Measurements from ENCODE around the gene MAP3K5.
A peak's percentile ranks its signal among the peaks of the same experiment; 100 is the strongest.
"Not testable (repeated sequence)": the region's sequence is repeated elsewhere in the genome, so short reads cannot be mapped to it uniquely, and the experiment has no call there.

MAP3K5 gene

GRCh38 chr6:136791296-136792094 lies 782 bp downstream of the MAP3K5 start:
- DNase-seq (ENCODE audit: extremely low read depth in 1 of 2, low read depth in 1 of 2): peak in 1 of 2 donors; percentile 3

- no peak for DNase-seq (ENCODE audit: extremely low read depth in 1 of 2, low read depth in 1 of 2)
Observed at GRCh38 chr6:136790411-136791295, 1.6 kb downstream of the MAP3K5 start.

DNA sequence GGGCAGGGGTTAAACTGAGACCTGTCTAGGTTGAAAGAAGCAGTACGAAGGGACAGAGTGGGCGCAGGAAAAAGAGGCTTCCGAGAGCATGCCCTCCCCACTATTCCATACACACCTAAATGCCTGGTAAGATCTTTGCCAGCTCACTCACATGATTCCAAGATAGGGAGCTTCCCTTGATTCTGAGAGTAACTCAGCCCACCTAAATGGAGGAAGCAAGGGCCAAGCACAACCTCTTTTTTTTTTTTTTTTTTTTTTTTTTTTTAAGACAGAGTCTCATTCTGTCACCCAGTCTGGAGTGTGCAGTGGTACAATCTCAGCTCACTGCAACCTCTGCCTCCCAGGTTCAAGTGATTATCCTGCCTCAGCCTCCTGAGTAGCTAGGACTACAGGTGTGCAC lies 2.8 kb downstream of the MAP3K5 start:
- DNase-seq (ENCODE audit: extremely low read depth in 1 of 2, low read depth in 1 of 2): not testable (repeated sequence)

DNA sequence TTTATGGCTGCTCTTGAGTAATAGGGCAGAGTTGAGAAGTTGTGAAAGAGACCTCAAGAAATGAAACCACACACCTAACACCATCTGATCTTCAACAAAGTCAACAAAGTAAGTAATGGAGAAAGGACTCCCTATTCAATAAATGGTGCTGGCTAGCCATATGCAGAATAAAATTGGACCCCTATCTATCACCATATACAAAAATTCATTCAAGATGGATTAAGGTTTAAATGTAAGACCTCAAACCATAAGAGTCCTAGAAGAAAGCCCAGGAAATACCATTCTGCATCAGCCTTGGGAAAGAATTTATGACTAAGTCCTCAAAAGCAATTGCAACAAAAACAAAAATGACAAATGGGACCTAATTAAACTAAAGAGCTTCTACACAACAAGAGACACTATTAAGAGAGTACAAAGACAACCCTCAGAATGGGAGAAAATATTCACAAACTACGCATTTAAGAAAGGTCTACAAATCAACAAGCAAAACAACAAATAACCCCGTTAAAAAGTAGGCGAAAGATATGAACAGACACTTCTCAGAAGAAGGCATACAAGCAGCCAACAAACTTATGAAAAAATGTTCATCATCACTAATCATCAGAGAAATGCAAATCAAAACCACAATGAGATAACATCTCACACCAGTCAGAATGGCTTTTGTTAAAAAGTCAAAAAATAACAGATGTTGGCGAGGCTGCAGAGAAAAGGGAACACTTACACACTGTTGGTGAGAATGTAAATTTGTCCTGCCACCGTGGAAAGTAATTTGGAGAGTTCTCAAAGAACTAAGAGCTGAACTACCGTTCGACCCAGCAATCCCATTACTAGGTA lies 4.0 kb downstream of the MAP3K5 start:
- DNase-seq (ENCODE audit: extremely low read depth in 1 of 2, low read depth in 1 of 2): no peak

GRCh38 chr6:136787726-136788068 lies 4.6 kb downstream of the MAP3K5 start:
- DNase-seq (ENCODE audit: extremely low read depth in 1 of 2, low read depth in 1 of 2): no peak

GRCh38 chr6:136786658-136787057 lies 5.6 kb downstream of the MAP3K5 start:
- no peak for DNase-seq (ENCODE audit: extremely low read depth in 1 of 2, low read depth in 1 of 2)

DNA sequence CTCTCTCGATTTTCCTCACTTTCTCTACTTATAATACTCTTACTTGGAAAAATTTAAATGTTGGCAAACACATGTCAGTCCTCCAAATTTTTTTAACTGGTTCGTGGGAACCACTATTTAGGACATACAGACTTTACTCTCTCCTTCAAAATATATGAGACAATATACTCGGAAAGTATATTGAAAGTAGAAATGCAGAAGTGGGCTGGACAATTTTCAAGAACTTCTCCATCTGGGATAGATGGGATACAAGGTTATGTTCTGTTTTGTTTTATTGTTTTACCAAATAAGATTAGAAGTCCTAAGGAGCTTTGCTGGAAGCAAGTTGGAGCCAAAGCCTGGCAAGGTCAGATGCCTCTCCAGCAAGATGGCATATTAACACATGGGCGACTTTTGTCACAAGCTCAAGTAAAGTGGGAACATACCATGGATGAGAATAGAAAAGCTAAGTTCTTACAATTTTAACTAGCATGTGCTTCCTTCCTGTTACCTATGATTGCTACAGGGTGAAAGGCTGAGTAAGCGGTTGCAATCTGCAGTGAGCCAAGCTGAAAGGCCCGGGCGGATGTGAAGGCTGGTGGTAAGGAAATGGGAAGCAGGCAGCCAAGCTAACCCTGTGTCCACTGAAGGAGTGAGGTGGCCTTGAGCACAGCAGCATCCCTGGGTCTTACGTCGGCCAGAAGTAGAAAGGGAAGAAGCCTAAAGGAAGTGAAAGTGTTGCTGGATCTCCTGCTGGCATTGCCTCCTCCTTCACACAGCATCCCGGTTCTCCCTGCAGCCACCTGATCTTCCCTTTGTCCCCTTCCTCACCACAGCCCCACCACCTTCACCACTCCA lies 7.1 kb downstream of the MAP3K5 start:
- no peak for DNase-seq (ENCODE audit: extremely low read depth in 1 of 2, low read depth in 1 of 2)

- DNase-seq (ENCODE audit: extremely low read depth in 1 of 2, low read depth in 1 of 2): no peak
Observed at GRCh38 chr6:136784271-136784664, 8.0 kb downstream of the MAP3K5 start.

GRCh38 chr6:136783495-136784270 lies 8.6 kb downstream of the MAP3K5 start:
- no peak for DNase-seq (ENCODE audit: extremely low read depth in 1 of 2, low read depth in 1 of 2)

GRCh38 chr6:136783021-136783420 lies 9.3 kb downstream of the MAP3K5 start:
- DNase-seq (ENCODE audit: extremely low read depth in 1 of 2, low read depth in 1 of 2): no peak

GRCh38 chr6:136782021-136782770 lies 10.1 kb downstream of the MAP3K5 start:
- no peak for DNase-seq (ENCODE audit: extremely low read depth in 1 of 2, low read depth in 1 of 2)

- no peak for DNase-seq (ENCODE audit: extremely low read depth in 1 of 2, low read depth in 1 of 2)
Observed at GRCh38 chr6:136780972-136781371, 11.3 kb downstream of the MAP3K5 start.

DNA sequence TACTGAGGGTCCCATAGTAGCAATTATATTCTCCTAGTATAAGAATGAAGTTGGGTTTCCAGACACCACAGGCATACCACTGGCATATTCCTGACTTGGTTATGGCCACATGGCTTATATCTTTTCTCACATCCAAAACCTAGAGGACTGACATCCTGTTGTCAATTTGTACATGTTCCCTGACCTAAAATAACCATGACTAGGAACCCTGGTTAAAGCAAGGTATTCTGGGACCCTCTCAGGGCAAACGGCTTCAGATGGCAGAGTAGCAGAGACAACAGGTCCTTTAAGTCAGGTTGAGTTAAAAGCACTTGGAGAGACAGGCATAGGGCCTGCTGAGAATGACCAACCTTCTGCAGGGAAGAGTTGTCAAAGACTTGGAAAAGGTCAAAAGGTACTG lies 12.6 kb downstream of the MAP3K5 start:
- DNase-seq (ENCODE audit: extremely low read depth in 1 of 2, low read depth in 1 of 2): no peak

- DNase-seq (ENCODE audit: extremely low read depth in 1 of 2, low read depth in 1 of 2): no peak
Observed at GRCh38 chr6:136777651-136778050, 14.6 kb downstream of the MAP3K5 start.

DNA sequence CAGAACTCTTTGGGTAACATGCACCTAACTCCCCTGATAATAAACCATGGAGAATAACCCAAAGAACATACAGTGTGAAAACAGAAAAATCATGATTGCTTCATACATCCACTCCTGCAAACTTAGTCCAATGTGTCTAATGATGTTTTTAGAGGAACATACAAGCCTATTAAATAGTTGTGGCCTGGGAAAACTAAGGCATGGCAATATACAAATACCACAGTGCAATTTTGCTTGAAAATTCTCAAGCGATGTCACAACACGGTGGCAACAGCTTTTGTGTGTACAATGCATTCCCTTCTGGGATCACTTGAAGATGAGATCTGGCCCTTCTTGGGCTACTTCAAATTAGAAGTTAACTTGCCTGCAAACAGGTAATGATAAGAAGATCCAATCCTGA lies 16.7 kb downstream of the MAP3K5 start:
- no peak for DNase-seq (ENCODE audit: extremely low read depth in 1 of 2, low read depth in 1 of 2)

GRCh38 chr6:136775081-136775480 lies 17.2 kb downstream of the MAP3K5 start:
- DNase-seq (ENCODE audit: extremely low read depth in 1 of 2, low read depth in 1 of 2): no peak

DNA sequence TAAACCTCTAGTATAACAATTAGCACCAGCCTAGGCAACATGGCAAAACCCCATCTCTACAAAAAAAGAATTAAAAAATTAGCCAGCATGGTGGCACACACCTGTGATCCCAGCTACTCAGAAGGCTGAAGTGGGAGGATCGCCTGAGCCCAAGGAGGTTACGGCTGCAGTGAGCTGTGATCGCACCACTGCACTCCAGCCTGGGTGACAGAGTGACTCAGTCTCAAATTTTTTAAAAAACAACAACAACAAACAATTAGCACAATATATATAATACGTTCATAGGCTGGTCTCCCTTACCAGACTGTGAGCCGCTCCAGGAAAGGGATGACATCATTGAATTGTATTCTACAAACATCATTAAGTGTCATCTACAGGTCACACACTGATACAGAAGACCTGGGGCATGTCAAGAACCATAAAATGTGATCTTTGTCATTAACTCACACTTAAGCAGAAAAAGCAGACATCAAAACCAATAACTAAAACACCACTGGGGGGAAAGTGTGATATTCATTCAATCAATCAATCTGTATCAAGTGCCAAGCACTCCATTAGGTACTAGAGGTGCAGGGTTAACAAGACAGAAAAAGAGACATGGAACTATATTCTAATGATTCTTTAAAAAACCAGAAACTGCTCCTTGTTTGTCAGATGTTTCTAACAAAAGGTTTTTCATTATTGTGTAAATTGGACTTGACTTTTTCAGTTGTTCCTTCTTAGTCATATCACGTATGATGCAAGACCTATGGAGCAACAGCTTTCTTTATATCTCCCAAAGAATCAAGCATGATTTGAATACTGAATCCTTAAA lies 17.8 kb downstream of the MAP3K5 start:
- no peak for DNase-seq (ENCODE audit: extremely low read depth in 1 of 2, low read depth in 1 of 2)

DNA sequence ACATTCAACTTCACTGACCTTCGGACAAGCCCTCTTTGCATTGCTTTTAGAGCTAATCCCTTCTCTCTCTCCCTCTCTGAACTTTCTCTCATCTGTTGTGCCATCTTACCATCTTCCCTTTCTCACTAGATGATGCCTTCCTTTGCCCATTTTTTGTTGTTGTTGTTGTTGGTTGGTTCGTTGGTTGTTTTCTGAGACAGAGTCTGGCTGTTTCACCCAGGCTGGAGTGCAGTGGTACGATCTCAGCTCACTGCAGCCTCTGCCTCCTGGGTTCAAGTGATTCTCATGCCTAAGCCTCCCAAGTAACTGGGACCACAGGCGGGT lies 18.8 kb downstream of the MAP3K5 start:
- no peak for DNase-seq (ENCODE audit: extremely low read depth in 1 of 2, low read depth in 1 of 2)
